HG02981 (cell line): ENCODE results near the gene FAM174B.

ENCODE experiments used
- ATAC-seq: cut with Tn5 transposase; IDR thresholded peaks from one replicate; pipeline ENCODE4 v1.9.1; 2021; ENCODE audit warnings: mild to moderate bottlenecking, moderate library complexity; ENCODE audit not compliant: unreplicated experiment

FAM174B gene

DNA sequence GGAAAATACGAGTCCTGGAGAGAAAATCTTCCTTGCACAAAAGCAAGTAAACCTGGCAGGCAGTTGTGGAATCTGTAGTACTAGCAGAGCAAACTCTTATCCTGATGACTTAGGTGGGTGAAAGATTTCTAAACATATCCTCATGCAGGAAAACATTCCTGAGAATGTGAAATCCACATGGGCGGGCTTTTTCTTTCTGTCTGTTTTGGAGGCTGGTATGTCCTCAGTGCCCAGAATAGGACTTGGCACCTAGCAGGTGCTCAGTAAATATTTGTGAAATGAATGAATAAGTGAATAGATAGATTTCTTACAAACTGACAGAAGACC lies 53.3 kb downstream of the FAM174B start:
- no peak for ATAC-seq

DNA sequence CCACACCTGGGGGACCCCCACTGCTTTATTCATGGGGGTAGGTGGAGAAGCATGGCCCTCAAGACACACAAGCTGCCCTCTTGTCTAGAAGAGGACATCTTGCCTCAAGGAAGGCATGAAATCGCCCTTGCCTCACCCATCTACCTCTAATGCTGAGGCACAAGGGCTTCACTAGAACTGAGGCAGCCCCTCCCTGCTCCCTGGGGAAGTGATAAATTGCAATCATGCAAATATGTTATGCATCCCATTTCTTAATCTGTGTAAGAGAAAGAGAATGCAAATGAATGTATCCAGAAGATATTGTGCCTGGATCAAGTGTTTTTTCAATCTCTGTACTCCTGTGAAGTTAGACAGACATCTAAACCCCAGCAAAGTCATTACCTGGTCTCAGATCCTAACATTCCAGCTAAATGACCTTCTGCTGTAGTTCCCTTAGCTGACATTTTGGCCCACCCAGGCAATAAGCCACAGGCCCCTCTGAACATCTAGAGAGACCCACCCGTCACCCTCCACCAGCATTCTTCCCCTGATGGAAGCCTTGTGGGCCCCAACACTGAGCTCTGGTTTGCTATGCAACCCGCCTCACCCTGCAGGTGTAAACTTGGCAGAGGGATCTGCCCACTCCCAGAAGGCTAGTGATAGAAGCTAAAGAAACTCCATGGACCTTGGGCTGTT lies 53.8 kb downstream of the FAM174B start:
- no peak for ATAC-seq

- no peak for ATAC-seq
Observed at GRCh38 chr15:92600856-92601255, 54.7 kb downstream of the FAM174B start.

GRCh38 chr15:92599394-92599970 lies 56.1 kb downstream of the FAM174B start:
- ATAC-seq, result no peak

- ATAC-seq, result no peak
Observed at GRCh38 chr15:92597548-92597947, 58.0 kb downstream of the FAM174B start.

DNA sequence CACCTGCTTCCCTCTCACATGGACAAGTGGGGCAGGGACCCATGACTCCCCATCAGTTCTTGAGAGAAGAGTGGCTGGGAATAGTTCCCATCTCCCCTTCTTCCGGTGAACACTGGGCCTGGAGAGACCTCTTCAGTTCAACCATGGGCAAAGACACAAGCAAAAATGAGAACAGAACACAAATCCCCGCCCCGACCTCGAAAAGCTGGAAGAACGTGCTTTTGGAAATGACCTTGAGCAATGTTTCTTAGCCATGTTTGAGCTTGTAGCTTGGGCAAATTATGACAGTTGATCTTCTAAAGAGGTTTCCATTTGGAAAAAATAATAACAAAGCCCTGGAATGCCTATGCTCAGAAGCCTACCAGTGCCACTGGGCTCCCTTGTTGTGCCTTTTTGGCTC lies 59.0 kb downstream of the FAM174B start:
- ATAC-seq, result no peak

DNA sequence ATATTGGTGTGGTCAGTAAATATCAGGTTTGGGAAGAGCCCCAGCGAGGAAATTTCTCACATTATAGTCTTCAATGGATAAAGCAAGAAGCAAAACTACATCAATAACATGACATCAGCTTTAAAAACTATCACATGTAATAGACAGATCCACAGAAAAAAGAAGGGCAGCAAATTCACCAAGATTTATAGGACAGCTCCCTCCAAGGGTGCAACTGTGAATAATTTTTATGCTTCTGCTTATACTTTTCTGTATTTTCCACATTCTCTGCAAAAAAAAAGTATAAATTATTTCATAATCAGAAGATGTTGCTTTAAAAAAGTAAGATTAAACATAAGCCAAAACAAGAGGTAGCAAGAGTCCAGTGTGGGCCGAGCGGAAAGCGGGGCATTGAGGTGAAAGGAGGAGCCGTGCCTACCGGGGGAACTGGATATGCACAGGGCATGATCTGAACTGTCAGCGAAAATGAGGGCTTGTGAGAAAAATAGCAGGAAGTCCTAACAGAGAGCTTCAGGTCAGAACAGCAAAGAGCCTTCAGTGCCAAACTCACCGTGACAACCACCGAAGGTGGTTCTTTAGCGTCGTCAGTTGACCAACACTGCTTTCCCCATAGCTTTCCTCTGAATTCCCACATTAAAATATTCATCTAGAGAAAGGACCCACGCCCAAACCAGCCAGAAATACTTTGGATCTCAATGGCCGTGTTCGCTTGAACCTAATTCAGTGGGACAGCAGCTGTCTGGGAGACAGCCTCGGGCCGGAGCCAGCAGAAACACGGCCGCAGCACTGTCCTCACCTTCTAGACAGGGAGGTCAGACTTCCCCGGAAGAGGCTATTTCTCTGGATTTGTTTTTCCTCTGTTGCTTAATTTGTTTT lies 59.8 kb downstream of the FAM174B start:
- ATAC-seq, result no peak

DNA sequence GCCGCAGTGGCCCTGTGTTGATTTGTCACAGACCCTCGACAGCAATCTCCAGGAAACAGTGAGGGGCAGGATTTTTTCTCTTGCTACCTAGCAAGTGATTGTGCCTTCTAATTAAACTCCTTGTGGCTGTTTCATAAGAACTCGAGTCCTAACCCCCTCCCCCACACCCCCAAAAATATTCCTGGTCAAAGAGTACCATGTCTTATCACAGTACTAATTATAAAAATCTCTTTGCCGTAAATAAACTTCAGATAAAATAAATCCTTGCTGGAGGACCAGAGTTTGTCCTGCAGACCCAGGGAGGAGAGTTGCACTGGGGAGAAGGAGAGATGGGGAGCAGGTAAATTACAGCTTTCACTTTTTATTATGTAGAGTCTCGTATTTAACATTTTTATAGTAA lies 64.3 kb downstream of the FAM174B start:
- no peak for ATAC-seq

- no peak for ATAC-seq
Observed at GRCh38 chr15:92586966-92587365, 68.6 kb downstream of the FAM174B start.

GRCh38 chr15:92586383-92586942 lies 69.1 kb downstream of the FAM174B start:
- ATAC-seq, result no peak

- ATAC-seq, result no peak
Observed at GRCh38 chr15:92584105-92584504, 71.5 kb downstream of the FAM174B start.

DNA sequence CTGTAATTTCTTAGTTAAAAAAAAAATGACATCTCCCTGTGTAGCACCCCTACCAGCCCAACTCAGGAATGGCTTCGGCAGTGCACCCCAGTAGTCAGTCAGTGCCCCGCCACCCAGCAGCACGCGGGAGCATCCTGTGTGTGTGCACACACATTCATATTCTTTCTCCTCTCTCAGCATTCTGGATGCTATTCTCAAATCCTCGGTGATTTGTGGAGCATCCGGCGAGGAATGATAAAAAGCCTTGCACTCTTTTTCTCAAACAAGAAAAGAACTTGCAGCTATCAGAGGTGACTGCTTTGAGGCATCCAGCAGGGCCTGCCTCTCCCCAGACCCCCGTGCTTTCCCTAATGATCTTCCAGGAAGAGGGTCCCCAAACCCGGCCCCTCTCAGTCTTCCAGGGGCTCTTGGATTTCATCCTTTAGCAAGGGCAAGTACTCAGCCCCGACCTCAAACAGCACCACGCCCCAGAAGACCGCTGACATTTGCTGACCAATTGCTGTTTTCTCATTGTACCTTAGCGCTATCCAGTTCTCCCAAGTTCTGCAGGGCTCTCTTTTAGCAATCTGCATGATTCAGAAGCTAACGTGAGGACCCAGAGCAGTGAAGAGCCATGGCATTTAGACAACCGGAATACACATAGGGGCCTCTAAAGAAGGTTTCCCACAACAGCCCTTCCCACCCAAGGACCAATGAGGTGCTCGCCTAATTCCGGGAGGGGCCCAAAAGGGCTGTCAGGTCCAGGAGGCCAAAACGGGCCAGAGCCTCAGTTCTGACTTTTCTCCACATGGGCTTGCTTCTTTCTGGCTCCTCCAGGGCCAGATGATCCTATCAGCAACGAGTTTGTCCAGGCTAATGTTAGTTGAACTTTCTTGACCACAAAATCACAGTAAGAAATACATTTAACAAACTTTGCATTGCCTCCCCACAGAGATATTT lies 72.2 kb downstream of the FAM174B start:
- no peak for ATAC-seq

DNA sequence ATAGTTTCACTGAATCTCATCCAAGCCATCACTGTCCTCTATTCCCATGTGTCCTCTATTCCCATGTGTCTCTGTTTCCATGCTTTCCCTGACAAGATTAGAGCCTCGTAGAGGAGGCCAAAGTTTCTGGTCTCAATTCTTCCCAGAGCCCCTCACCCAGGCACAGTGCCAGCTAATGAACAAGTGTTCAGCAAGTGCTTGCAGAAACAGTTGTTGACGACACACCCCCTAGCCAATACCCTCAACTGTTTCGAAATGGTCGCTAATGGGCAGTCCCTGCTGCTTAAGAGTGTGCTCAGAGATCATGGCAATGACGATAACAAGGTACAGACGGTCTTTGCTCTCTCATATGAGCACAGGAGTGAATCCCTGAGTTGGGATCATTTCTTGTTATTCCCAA lies 73.4 kb downstream of the FAM174B start:
- no peak for ATAC-seq

GRCh38 chr15:92580933-92581445 lies 74.6 kb downstream of the FAM174B start:
- no peak for ATAC-seq

DNA sequence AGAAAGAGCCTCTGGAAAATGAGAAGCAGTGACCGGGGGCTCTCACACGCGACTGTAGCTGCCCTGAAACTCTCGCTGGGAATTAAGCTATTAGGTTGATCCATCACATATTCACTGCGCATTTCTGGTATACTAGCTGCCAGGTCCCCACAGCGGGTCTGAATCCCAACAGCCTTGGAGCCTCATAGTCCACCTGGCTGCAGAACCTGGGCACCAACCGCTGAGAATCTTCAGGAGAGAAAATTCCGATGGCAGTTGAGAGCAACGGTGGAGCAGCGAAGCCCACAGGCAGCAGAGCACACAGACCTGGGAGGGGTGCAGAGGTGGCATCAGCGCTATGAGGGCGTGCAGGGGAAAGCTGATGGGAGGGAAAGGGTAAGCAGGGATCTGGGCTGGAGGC lies 75.1 kb downstream of the FAM174B start:
- ATAC-seq, result no peak

DNA sequence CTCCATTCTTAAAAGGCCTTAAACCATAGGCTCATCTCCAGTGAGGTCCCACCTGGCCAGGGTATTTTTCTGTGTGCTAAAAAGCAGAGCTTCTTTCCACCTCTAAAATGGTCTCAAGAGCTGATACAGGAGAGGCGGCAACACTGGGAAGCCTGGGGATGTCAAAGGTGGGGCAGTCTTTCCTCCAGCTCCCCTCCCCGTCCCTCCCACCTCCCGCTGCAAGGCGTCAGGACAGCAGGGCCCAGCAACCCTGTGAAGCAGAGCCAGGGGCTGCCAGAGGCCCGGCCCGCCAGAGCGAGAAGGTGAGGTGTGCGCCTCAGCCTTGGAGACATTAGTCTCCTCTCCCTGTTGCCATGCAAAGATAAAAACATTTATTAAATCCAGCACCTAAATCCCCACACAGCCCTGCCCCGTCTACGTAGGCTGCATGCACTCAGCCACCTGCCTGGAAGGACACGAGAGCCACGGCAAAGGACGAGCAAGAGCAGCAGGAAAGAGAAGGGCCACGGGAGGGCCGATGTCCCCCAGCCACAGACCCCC lies 75.6 kb downstream of the FAM174B start:
- no peak for ATAC-seq

GRCh38 chr15:92579486-92579885 lies 76.1 kb downstream of the FAM174B start:
- ATAC-seq, result no peak

GRCh38 chr15:92578096-92578835 lies 77.3 kb downstream of the FAM174B start:
- no peak for ATAC-seq

DNA sequence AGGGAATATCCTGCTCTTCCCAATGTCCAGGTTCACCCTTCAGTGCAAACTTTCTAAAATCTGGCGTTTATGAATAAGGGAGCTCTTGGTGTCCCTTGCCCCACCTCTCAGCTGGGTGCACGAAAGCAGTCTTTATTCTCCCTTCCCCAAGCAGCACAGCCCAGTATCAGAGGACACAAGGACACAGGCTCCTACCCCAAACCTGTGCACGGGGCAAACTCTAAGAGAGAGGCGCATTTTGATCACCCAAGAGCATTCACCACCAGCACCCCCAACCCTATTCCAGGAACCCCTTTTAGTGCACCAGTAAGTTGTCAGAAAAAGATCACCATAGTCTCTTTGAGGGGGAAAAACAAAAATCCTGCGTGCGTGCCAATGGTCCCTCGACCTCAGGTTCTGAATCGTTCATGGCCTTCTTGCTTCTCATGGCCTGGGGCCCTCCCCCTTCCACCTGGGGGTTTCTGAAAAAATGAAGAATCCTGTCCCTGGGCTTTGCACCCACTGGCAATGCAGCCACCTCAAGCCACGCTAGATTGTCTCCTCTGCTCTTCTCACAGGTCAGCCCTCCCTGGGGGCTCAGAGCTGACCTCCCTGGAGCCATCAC lies 78.9 kb downstream of the FAM174B start:
- ATAC-seq, result no peak
